GM18858 (cell line): ENCODE measurements around the gene PLA2G2D.

Experiments
- ATAC-seq: cut with Tn5 transposase; IDR thresholded peaks from one replicate; pipeline ENCODE4 v1.9.1; 2021; ENCODE audit not compliant: unreplicated experiment

The PLA2G2D gene, protein sequence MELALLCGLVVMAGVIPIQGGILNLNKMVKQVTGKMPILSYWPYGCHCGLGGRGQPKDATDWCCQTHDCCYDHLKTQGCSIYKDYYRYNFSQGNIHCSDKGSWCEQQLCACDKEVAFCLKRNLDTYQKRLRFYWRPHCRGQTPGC

DNA sequence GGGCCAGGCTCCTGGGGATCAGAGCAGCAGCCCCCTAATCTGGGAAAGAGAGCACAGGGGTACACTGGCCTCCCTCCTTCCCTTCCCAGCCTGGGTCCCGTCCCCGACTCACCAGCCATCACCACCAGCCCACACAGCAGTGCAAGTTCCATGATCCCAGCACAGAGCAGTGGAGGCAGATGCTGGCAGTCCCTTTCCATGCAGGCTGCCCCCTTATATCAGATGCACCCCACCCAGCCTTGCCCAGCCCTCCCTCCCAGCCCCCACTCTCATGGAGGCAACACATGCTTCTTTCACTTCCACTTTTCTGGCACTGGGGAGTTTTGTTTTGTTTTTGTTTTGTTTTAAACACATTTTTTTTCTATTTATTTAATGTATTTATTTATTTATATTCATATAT is at the start of gene PLA2G2D:
Gene PLA2G2D (minus strand): TSS at position 190 of the 400 bp plus-strand sequence. CDS start 38 bp downstream, at position 152.
- ATAC-seq: no peak

DNA sequence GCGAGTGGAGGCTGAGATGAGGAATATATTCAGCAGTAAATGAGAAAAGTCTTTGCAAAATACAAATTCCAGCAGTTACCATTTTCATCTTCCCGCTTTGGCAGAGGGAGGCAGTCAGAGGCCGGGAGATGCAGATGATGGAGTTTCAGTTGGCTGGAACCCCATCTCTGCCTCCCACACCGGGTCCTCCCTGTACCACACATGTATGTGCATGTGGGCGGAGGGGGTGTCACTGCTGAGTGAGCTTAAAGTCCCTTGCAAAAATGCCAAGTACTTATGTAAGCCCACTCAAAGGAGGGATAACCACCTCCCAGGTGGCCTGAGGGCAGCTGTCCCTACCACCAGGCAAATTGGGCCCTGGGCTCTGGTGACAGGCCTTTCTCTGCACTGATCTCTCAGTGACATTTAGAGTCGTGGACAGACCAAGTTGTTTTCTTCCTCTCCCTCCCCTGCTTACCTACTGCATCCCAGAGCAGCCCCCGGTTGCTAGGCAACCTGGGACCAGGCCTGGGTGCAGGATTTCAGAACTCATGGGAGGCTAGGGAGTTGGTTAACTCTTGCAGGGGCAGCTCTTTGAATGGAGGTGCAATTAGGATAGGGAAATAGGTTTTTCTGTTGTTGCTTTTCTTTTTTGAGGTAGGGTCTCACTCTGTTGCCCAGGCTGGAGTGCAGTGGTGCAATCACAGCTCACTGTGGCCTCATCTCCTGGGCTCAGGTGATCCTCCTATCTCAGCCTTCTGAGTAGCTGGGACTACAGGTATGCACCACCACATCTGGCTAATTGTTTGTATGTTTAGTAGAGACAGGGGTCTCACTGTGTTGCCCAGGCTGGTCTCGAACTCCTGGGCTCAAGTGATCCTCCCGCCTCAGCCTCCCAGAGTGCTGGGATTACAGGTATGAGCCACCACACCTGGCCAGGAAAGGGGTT is 49.5 kb upstream of the PLA2G2D start:
- no peak for ATAC-seq

DNA sequence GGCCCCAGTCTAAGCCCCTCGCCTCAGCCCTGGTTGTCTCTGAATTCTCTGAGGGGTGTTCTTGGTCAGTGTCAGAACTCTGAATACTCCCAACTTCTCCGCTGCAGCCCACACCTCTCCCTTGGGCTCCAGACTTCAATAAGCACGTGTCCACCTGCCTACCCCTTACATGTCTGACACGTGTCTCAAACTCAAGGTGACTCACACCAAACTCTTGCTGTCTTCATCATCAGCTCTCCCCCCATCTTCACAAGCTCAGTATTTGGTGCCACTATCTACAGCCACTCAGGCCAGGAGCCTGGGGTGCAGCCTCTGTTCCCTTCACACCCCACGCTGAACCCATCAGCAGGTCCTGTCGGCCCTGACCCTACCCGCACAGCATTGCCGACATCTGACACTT is 47.8 kb upstream of the PLA2G2D start:
- no peak for ATAC-seq

DNA sequence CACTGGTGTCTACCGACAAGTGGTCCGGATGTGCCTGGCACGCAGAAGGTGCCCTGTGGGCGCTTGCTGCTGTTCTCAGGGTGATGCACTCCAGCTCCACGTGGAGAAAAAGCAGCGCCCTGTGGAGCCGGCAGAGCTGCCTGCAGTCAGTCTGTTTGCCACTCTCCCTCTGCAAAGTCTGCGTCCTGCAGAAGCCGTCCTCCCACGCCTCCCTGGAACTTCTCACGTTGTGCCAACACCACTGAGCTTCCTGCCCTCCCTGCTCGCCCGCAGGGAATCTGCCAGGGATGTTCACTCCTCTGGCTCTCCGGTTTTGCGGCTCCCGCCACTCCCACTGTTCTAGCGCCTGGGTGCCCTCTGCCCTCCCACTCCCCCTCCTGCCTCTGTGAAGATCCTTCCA is 46.7 kb upstream of the PLA2G2D start:
- ATAC-seq: no peak

DNA sequence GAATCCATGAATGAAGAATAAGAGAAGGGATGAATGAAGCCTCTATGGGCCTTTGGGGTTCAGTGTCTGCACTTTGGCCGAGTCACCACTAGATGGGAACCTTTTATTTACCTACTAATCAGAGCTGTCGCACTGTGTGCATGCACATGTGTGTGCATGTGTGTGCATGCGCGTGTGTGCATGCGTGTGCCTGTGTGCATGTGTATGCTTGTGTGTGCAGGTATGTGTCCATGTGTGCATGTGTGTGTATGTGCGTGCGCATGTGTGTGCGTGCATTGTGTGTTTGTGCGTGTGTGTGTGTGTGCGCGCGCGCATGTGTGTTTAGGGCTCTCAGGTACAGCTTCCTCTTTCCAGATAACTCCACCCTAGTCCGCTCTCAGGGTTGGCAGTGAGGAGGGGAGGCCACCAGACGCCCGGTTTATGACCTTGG is 46.2 kb upstream of the PLA2G2D start:
- ATAC-seq: no peak

DNA sequence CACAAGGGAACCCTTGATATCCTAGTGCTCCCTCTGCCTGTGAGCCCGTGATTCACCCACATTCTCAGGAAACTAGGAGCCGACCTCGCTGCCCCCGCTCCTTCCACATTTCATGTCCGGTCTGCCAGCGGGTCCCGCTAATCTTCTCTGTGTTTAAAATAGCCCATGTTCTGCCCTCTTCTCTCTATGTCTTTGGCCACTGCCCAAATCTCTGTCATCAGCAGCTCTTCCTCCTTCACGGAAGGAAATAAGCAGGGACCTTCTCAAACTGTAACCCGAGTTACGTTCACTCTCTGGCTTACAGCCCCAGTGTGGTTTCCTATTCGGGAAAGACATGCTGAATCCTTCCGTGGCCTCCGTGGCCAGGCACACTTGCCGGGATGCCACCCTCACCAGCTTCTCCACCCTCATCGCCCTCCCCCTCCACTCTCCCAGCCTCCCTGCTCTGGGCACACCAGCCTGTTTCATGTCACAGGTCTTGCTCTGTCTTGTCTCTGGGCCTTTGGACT is 45.4 kb upstream of the PLA2G2D start:
- ATAC-seq: no peak

DNA sequence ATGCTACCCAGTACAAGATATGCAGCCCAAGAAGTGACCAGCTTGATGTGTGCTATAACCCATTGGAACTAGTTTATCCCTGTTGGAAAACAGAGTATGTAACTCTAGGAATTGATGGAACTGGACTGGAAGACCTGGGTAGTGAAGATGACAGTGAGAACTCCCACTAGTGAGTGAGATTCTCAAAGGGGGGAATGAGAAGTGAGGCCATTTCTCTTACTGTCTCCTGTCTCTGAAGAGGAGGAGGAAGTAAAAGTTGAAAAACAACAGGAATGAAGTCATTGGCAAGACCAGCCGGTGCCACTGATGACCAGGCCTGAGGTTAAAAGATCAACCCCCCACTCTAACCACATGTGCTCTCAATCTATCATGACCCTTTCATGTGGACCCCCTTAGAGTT is 40.7 kb upstream of the PLA2G2D start:
- ATAC-seq: no peak

DNA sequence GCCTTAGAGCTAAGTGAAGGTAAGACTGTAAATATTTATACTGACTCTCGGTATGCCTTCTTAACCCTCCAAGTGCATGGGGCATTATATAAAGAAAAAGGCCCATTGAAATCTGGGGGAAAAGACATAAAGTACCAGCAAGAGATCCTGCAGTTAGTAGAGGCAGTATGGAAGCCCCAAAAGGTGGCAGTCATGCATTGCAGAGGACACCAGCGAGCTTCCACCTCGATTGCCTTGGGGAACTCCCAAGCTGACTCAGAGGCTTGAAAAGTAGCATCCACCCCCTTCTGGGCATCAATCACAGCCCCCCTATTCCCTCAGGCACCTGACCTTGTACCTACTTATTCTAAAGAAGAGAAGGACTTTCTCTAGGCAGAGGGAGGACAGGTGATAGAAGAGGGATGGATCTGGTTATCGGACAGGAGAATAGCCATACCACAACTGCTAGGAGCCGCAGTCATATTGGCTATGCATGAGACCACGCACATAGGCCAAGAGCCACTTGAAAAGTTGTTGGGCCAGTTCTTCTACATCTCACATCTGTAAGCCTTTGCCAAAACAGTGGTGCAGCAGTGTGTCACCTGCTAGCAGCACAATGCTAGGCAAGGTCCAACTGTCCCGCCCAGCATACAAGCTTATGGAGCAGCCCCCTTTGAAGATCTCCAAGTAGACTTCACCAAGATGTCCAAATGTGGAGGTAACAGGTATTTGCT is 39.2 kb upstream of the PLA2G2D start:
- ATAC-seq: no peak

DNA sequence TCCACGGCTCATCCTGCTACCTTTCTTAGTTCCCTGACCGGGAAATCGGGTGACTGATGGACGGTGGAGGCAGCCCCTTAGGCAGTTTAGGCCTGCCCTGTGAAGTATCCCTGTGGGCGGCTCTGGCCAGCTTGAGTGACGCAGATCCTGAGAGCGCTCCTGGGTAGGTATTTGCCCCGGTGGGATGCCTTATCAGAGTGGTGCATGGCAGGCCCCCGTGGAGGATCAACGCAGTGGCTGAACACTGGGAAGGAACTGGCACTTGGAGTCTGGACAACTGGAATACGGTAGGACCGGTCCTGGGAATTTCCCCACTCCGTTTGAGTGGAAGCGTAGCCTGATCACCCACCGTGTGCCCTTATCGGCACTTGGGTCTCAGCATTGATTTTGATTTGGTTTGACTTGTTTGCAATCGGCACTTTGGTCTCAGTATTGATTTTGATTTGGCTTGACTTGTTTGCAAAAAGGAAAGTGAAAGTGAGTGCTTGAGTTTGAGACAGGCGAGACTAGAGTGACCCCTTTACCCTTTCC is 35.0 kb upstream of the PLA2G2D start:
- ATAC-seq: no peak

DNA sequence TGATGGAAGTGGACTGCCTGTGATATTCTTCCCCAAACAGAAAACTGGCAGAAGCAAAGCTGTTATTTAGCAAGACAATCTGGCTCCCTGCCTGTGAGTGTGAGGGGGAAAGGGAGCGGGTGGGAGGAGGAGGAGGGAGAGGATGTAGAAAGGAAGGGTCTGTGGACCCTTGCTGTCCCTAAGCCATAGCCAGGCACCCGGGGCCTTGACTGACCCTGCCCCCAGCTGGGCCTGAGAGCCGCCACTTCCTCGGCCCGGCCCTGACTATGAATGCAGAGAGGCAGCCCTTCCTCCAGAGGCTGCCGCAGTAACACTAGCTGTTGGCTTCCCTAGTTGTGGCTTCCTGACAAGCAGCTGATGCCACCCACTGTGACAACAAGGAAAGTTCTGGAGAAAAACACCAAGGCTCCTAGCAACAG is 33.7 kb upstream of the PLA2G2D start:
- ATAC-seq: no peak

DNA sequence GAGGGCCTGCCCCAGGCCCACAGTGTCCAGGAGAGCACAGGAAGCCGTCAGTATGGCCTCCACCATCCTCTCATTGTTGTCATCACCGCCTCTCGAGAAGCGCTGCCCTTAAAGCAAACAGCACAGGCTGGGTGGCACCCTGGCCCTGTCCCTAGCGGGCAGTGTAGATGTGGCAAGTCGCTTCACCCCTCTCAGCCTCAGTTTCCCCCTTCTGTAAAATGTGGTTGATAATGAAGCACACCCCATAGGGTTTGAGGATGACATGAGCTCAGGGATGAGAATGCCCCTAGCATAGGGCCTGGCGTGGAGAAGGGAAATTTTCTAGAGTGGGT is 33.2 kb upstream of the PLA2G2D start:
- ATAC-seq: no peak

DNA sequence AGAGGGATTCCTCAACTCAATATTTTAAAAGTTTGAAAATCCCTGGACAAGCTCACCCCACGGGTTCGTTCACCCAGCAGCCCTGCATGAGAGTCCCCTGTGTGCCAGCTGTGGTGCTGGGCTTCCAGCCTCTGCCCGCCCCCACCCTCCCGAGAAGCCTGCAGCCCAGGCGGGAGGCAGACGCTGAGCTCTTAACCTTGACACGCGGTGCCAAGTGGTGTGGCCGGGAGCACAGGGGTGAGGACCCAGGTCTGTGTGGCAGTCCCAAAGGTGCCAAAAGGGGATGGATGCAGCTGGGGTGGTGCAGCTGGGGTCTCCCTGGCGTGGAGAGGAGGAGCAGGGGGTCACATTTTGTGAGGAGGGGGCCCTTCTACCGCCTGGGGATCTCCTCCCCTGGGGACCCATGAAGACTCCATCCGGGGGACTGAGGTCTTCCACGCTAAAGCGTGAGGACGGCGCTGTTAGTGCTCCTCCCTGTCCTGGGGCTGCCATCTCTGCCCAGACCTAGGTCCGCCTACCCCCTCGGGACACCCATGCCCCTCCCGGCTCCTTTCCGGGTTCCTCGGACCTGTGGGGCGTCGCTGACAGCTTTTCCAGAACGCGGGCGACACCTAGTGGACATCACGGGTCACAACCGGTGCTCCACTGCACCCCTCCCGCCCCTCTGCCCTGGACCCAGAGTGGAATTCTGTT is 32.7 kb upstream of the PLA2G2D start:
- no peak for ATAC-seq

DNA sequence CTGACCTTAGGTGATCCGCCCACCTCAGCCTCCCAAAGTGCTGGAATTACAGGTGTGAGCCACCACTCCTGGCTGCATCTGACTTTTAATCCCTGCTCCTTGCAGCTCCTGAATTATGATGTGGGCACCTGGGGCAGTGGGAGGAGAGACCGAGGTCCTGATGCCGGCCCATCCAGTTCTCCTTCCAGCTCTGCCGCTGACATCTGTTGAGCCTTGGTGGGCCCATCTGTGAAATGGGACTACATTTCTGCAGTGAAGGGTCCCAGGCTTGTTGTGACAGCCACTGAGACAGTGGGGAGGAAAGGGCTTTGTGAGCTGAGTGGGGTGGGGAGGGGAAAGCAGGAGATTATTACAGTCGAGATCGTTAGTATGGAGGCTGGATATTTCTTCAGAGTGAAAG is 31.6 kb upstream of the PLA2G2D start:
- ATAC-seq: no peak

DNA sequence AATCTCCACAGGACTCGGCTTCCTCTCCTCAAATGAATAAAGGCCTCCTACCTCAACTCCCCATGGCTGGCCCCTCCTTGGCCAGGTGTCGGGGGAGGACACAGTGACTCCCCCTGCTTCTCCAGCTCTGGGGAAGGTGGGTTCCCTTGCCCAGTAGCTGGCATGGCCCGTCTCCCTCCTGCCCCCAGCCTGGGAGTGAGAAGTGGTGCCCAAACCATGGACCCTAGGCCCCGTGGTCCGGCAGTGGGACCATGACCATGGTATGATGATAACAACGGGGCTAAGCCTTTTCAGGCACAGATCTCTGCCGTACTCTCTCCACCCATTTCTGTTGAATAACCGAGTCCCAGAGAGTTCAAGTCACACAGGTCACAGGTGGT is 31.0 kb upstream of the PLA2G2D start:
- ATAC-seq: no peak

DNA sequence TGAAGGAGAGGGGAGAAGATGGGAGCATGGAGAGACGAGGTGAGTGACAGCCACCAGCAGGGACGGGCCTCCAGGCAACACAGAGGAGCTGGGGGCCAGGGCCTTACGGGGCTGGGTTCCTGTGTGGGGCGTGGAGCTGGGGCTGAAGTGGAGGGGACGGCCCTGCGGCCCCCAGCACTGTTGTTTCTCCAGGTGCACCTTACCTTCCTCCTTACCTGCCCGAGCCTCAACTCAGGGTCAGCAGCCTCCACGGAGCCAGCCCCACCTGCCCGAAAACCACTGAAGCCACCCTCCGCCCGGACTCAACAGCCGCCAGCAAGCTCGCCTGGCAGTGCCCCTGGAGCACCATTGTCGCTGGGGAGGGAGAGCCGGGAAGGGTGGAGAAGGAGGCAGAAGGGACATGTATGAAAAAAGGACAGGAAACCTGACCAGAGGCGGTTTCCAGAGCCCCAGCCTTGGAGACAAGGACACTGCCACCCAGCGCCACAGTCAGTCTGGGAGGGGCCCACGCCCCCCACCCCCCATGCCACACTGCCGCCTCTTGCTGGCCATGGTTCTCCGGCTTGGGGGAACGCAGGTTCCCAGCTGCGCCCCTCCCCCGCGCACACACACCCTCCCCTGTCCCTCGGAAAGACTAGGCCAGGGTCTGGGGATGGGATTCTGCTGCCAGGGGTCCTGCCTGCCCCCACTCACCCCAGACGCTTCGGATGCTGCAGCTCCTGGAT is 30.4 kb upstream of the PLA2G2D start:
- no peak for ATAC-seq

DNA sequence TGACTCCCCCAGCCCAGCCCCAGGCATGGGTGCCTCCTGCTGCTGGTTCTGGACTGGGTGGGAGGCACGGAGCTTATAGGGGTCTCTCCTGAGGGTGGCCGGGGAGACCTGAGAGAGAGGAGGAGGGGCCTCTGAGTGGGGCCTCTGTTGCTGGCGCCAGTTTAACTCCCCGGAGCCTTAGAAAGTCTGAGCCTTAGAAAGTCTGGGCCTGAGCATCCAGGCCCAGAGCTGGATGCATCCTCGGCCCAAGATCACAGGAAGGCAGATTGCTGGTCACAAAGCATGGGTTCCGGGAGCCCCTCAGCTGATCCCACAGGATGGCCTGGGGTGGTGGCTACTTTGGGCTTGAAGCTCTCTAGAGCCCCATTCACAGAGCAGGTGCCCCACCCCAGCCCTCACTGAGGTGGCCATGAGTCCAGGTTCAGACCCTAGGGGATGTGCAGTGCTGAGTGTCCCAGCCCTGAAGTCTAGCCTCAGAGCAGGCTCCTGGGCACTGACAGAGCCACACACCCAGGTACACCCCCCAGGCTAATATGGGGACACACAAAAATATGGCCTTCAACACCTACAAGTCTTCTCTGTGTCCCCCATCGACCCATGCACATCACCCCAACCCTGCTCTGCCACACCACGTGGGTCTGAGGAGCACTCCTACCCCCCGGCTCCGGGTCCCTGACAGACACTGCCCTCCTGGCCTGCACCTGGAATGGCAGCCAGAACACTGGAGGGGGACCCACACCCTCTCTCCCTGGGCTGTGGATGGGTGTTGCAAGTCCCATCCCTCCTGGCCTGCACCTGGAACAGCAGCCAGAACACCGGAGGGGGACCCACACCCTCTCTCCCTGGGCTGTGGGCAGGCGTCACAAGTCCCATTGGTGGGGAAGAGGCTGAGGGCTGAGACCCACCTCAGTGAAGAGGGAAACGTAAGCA is 29.5 kb upstream of the PLA2G2D start:
- no peak for ATAC-seq

DNA sequence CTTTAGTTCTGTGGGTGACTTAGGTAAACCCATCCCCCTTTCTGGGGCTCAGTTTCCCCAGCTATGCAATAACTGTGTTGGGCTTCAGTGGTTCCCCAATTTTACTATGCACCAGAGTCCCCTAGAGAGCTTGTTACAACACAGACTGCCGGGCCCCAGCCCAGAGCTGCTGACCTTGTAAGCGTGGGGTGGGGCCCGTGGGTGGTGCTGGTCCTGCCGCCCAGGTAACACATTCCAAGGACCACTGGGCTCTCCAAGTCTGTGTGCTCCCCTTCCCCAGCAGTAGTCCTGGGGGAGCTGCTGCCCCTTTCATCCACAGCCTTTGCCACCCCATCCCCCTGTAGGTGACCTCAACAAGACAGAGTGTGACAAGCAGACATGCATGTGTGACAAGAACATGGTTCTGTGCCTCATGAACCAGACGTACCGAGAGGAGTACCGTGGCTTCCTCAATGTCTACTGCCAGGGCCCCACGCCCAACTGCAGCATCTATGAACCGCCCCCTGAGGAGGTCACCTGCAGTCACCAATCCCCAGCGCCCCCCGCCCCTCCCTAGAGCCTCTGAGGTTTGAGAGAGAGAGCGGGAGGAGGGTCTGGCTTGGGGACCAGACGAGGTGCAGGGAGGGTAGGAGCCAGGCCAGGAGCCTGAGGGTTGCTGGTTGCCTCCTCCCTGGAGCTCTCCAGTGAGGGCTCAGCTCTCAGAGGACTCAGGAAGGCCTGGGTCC is 28.7 kb upstream of the PLA2G2D start:
- ATAC-seq: no peak

DNA sequence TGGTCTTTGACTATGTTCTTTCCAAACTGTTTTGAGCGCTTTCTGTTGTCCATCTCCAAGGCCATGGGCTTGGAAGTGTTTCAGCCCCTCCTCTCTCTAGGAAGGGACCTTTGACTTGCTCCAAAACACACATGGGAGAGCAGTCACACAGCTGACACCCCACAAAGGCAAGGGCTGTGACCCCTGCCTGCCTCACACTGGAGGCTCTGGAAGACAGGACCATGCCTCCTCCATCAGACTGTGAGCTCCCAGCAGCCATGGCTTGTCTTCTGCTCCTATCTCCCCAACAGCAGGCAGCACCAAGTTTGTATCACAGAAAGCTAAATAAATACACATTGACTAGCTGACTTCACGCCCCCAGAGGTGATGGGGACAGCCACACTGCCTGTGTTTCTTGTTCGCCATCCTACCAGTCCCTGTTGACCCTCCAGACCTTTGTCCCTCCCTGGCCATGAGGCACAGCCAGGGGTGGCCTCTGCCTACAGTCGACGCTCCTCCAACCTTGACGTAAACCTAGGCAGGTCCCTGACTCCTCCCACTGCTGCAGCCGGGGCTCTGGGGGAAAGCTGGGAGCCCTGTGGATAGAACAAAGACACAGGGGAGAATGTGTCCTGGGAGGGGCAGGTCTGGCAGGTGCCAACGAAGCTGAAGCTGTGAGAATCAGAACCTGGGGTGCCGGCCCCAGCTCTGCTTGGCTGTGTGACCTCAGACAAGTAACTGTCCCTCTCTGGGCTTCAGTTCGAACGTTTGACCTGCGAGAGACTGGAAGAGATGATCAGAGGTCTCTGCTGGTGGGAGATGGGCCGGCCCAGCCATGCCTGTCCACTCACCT is 24.6 kb upstream of the PLA2G2D start:
- ATAC-seq: no peak
